Activated T-cell treated with anti-CD3 and anti-CD28 coated beads, Interleukin-2, amount 50 U/mL, for 1 hour (primary cell): ENCODE data around the gene ODC1.
A peak's percentile ranks its signal among the peaks of the same experiment; 100 is the strongest.
"Not testable (repeated sequence)": the region's sequence is repeated elsewhere in the genome, so short reads cannot be mapped to it uniquely, and the experiment has no call there.

ENCODE experiments used
- DNase-seq: peaks from one replicate; pipeline ENCODE4 v3.0.0-alpha.2; 2020

ODC1 gene

GRCh38 chr2:10447895-10448575, at the start of gene ODC1:
TSS of gene ODC1 (minus strand) at chr2:10448327. CDS start at chr2:10445032, 3,295 bp downstream.
- DNase-seq = peak; percentile 99

- peak; percentile 59 for DNase-seq
These were observed 49.7 kb upstream of the ODC1 start for GRCh38 chr2:10497797-10498251.

- no peak for DNase-seq
These were observed 47.8 kb upstream of the ODC1 start for GRCh38 chr2:10495988-10496313.

- DNase-seq = no peak
These were observed 47.3 kb upstream of the ODC1 start for GRCh38 chr2:10495311-10495987.

- DNase-seq = no peak
These were observed 46.4 kb upstream of the ODC1 start for GRCh38 chr2:10494351-10495066.

GRCh38 chr2:10493634-10494281, 45.6 kb upstream of the ODC1 start:
- peak; percentile 75 for DNase-seq

GRCh38 chr2:10493075-10493633, 45.0 kb upstream of the ODC1 start:
- DNase-seq = no peak

GRCh38 chr2:10490806-10491291, 42.7 kb upstream of the ODC1 start:
- no peak for DNase-seq

- no peak for DNase-seq
These were observed 41.9 kb upstream of the ODC1 start for GRCh38 chr2:10489842-10490555.

- DNase-seq = not testable (repeated sequence)
These were observed 40.0 kb upstream of the ODC1 start for GRCh38 chr2:10488142-10488541.

- DNase-seq = not testable (repeated sequence)
These were observed 39.6 kb upstream of the ODC1 start for GRCh38 chr2:10487741-10488104.

- DNase-seq = no peak
These were observed 39.1 kb upstream of the ODC1 start for GRCh38 chr2:10487081-10487740.

- no peak for DNase-seq
These were observed 38.5 kb upstream of the ODC1 start for GRCh38 chr2:10486601-10487079.

- DNase-seq = no peak
These were observed 38.0 kb upstream of the ODC1 start for GRCh38 chr2:10486091-10486490.

- no peak for DNase-seq
These were observed 34.8 kb upstream of the ODC1 start for GRCh38 chr2:10482913-10483312.

GRCh38 chr2:10482460-10482859, 34.3 kb upstream of the ODC1 start:
- DNase-seq = no peak

GRCh38 chr2:10481666-10482157, 33.6 kb upstream of the ODC1 start:
- no peak for DNase-seq

- no peak for DNase-seq
These were observed 33.0 kb upstream of the ODC1 start for GRCh38 chr2:10481055-10481665.

- no peak for DNase-seq
These were observed 32.3 kb upstream of the ODC1 start for GRCh38 chr2:10480359-10480949.

- DNase-seq = no peak
These were observed 30.8 kb upstream of the ODC1 start for GRCh38 chr2:10478916-10479315.

- DNase-seq = no peak
These were observed 30.1 kb upstream of the ODC1 start for GRCh38 chr2:10478298-10478625.
